ENCODE results near the gene NSD1. TPM values are rescaled to one million over a fixed set of nuclear protein-coding genes. Genes with fewer than 3 reads are reported as not detected.

NSD1 gene
- total RNA-seq, 1 experiment from 2014 or later: 62.2 TPM

DNA sequence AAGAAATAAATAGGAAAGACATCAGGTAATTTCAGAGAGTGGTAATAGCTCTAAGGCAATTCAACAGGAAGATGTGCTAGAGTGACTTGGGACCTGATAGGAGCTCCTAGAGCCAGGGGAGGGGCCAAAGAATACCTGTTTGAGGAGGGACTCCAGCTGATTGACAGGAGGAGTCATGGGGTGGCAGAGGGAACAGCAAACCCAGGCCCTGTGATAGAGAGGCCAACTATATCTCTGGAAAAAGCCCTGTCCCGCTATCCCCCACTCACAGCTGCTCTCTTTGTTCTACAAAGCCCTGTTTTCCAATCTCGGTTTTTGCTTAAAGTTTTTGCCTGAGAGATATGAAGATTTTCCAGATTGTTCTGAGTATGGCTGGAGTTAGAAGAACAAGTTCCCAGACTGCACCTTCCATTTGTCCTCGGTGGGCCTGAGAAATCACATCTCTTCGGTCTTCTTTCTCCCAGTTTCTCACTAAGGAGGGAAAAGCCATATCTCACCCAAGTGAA is 9.0 kb upstream of the NSD1 start:
- ChIA-PET CTCF (interaction anchor here (0.7 kb wide), 1 partner anchor 225 kb away, joined by 3 read pairs; no protein-coding TSS in a partner anchor), POLR2A (ENCODE audit: unreplicated experiment) (no interaction called here)
- no peak for TF ChIP-seq EZH2 (IDR thresholded peaks at IDR 0.05; ENCODE audit: low read depth)
- TF ChIP-seq, protein P1, sequence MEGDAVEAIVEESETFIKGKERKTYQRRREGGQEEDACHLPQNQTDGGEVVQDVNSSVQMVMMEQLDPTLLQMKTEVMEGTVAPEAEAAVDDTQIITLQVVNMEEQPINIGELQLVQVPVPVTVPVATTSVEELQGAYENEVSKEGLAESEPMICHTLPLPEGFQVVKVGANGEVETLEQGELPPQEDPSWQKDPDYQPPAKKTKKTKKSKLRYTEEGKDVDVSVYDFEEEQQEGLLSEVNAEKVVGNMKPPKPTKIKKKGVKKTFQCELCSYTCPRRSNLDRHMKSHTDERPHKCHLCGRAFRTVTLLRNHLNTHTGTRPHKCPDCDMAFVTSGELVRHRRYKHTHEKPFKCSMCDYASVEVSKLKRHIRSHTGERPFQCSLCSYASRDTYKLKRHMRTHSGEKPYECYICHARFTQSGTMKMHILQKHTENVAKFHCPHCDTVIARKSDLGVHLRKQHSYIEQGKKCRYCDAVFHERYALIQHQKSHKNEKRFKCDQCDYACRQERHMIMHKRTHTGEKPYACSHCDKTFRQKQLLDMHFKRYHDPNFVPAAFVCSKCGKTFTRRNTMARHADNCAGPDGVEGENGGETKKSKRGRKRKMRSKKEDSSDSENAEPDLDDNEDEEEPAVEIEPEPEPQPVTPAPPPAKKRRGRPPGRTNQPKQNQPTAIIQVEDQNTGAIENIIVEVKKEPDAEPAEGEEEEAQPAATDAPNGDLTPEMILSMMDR (conservative IDR thresholded peaks at IDR 0.05): no peak
- Histone ChIP-seq H3K4me2 (no peak overlapping the region), H3F3A (ENCODE audit: insufficient read depth, low read depth) (no peaks in the 10 kb centered on the region), H3K27ac (no peak overlapping the region), H3K27me3 (ENCODE audit: insufficient read depth, low read depth) (no peaks in the 10 kb centered on the region), H3K4me1 (replicated peaks; ENCODE audit: insufficient read depth) (no peaks in the 10 kb centered on the region), H3K9me2 (ENCODE audit: insufficient read depth) (no peaks in the 10 kb centered on the region), H4K20me1 (ENCODE audit: insufficient read depth) (no peaks in the 10 kb centered on the region), H2AFZ (no peak overlapping the region), H3K4me3 (no peak overlapping the region), H3K79me2 (ENCODE audit: low read depth) (no peaks in the 10 kb centered on the region), H3K36me3 (ENCODE audit: low read depth) (no peaks in the 10 kb centered on the region), H3K9me3 (ENCODE audit: insufficient read depth, low read depth) (no peaks in the 10 kb centered on the region)
- no TSS peak for BruUV-seq (replicated peaks)
- intact Hi-C loops (cut with micrococcal nuclease; ENCODE audit: unreplicated experiment): no loop called here
- no peak for DNase-seq

DNA sequence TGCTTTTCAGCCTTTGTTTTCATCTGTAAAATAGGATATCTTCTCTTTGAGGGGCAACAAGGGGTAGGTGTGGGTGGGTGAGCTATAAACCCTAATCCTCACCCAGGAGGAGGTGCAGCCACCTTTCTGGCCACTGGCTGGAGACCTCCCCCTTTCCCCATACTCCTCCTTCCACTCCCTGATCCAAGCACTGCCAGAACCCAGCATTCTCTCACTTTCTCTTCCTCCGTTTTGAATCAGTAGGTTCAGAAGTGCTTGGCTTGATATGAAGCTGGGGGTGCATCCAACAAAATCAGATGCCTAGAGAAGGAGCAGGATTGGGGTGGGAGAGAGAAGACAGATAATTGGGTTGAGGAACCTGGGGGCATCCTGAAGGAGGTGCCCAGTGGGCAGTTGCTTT is 6.8 kb upstream of the NSD1 start:
- no peaks in the 10 kb centered on the region for H3K27me3 ChIP-seq (ENCODE audit: insufficient read depth, low read depth)
- H4K20me1 ChIP-seq (ENCODE audit: insufficient read depth): no peaks in the 10 kb centered on the region
- H3F3A ChIP-seq (ENCODE audit: insufficient read depth, low read depth): peaks cover 13% of the 10 kb centered on the region
- ChIA-PET POLR2A (ENCODE audit: unreplicated experiment) (no interaction called here), CTCF (interaction anchor here (1.1 kb wide), 1 partner anchor 553 kb away, joined by 3 read pairs; no protein-coding TSS in a partner anchor)
- intact Hi-C loops (cut with micrococcal nuclease; ENCODE audit: unreplicated experiment): no loop called here
- H3K9me2 ChIP-seq (ENCODE audit: insufficient read depth): no peaks in the 10 kb centered on the region
- no peaks in the 10 kb centered on the region for H3K9me3 ChIP-seq (ENCODE audit: insufficient read depth, low read depth)
- H3K36me3 ChIP-seq (ENCODE audit: low read depth): no peaks in the 10 kb centered on the region
- no peak for TF ChIP-seq EZH2 (IDR thresholded peaks at IDR 0.05; ENCODE audit: low read depth)
- TF ChIP-seq, protein P1 (conservative IDR thresholded peaks at IDR 0.05): no peak
- H2AFZ ChIP-seq: no peak overlapping the region
- BruUV-seq (replicated peaks): no TSS peak
- H3K79me2 ChIP-seq (ENCODE audit: low read depth): no peaks in the 10 kb centered on the region
- no peak overlapping the region for H3K4me2 ChIP-seq
- DNase-seq: no peak
- H3K4me1 ChIP-seq (replicated peaks; ENCODE audit: insufficient read depth): no peaks in the 10 kb centered on the region
- H3K4me3 ChIP-seq: no peak overlapping the region
- H3K27ac ChIP-seq: no peak overlapping the region

DNA sequence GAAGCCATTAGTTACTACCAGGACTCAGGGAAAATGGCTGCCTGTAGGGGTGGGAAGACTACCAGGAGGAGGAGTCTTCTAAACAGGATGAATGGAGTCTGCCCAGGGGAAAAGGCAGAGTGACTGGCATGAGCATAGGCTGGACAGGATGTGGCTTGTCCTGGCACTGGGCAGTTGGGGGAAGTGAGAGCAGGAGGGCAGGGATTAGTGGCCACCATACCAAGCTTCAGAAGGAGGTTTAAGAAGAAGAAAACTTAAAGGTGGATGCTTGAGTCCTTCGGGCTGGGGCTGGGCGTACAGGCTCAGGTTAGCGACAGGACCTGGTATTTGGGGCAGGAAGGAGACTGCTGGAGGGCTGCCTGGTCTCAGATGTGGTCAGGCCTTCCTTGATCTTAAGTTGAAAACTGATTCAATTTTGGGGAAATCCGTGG is 5.0 kb upstream of the NSD1 start:
- Histone ChIP-seq H4K20me1 (ENCODE audit: insufficient read depth) (no peaks in the 10 kb centered on the region), H3K79me2 (ENCODE audit: low read depth) (no peaks in the 10 kb centered on the region), H3F3A (ENCODE audit: insufficient read depth, low read depth) (peaks cover 15% of the 10 kb centered on the region), H2AFZ (no peak overlapping the region), H3K9me3 (ENCODE audit: insufficient read depth, low read depth) (no peaks in the 10 kb centered on the region), H3K9me2 (ENCODE audit: insufficient read depth) (no peaks in the 10 kb centered on the region), H3K27me3 (ENCODE audit: insufficient read depth, low read depth) (no peaks in the 10 kb centered on the region), H3K4me2 (no peak overlapping the region), H3K4me3 (no peak overlapping the region), H3K36me3 (ENCODE audit: low read depth) (no peaks in the 10 kb centered on the region), H3K4me1 (replicated peaks; ENCODE audit: insufficient read depth) (no peaks in the 10 kb centered on the region), H3K27ac (no peak overlapping the region)
- no peak for DNase-seq
- ChIA-PET POLR2A (ENCODE audit: unreplicated experiment) (interaction anchor here (0.6 kb wide), 1 partner anchor 221 kb away, joined by 11 read pairs; no protein-coding TSS in a partner anchor), CTCF (no interaction called here)
- no TSS peak for BruUV-seq (replicated peaks)
- no peak for TF ChIP-seq EZH2 (IDR thresholded peaks at IDR 0.05; ENCODE audit: low read depth)
- intact Hi-C loops (cut with micrococcal nuclease; ENCODE audit: unreplicated experiment): no loop called here
